DOHH2 (cell line): ENCODE measurements around the gene SHISA6.

ENCODE experiments used
- EZH2phosphoT487 ChIP-seq: fragments of 200-600 bp; sonication (generic); IDR thresholded peaks from 2 replicates; pipeline ENCODE4 v1.6.1; 2017; ENCODE audit warnings: borderline replicate concordance, mild to moderate bottlenecking, antibody characterized with exemption, low read length, moderate library complexity, mixed read lengths
- TF ChIP-seq, protein P1 (sequence below): fragments of 200-600 bp; sonication (generic); IDR thresholded peaks from one replicate; pipeline ENCODE4 v1.5.1; 2014; ENCODE audit warnings: antibody characterized with exemption, mild to moderate bottlenecking, low read depth, low read length; ENCODE audit not compliant: poor library complexity, severe bottlenecking

DNA sequence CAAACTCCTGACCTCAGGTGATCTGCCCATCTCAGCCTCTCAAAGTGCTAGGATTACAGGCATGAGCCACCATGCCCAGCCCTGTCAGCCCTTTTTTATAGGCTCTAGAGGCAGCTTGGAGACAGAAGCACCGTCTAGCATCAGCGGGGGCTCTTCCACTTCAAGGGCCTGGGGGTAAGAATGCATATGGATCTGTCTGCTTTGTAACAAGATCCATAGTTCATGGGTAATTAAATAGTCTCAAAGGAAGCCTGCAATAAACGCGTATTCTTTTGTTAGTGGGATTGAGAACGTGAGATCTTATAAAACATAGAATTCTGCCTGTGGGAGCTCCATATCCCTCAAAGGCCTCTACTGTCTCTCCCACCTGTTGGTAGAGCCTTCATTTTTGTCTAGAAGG, 142.1 kb downstream of the SHISA6 start:
- TF ChIP-seq, protein P1, sequence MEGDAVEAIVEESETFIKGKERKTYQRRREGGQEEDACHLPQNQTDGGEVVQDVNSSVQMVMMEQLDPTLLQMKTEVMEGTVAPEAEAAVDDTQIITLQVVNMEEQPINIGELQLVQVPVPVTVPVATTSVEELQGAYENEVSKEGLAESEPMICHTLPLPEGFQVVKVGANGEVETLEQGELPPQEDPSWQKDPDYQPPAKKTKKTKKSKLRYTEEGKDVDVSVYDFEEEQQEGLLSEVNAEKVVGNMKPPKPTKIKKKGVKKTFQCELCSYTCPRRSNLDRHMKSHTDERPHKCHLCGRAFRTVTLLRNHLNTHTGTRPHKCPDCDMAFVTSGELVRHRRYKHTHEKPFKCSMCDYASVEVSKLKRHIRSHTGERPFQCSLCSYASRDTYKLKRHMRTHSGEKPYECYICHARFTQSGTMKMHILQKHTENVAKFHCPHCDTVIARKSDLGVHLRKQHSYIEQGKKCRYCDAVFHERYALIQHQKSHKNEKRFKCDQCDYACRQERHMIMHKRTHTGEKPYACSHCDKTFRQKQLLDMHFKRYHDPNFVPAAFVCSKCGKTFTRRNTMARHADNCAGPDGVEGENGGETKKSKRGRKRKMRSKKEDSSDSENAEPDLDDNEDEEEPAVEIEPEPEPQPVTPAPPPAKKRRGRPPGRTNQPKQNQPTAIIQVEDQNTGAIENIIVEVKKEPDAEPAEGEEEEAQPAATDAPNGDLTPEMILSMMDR = no peak
- TF ChIP-seq EZH2phosphoT487 = no peak
